Neutrophil (primary cell): Measurements from ENCODE around the gene ANTXR1.

ENCODE experiments used
- H3K27ac ChIP-seq: fragments of 200-600 bp; sonication (generic); 2 replicates; pipeline ENCODE4 v1.5.1; 2016; ENCODE audit warnings: mild to moderate bottlenecking, moderate library complexity
- H3K27me3 ChIP-seq: fragments of 200-600 bp; sonication (generic); 2 replicates; pipeline ENCODE4 v1.6.0; 2016; ENCODE audit warnings: mild to moderate bottlenecking
- H3K36me3 ChIP-seq: fragments of 200-600 bp; sonication (generic); 2 replicates; pipeline ENCODE4 v1.5.1; 2017
- H3K4me1 ChIP-seq, 2 experiments: fragments of 200-600 bp in 1 of 2; sonication (generic) in 1 of 2; 1 replicate in 1 of 2; 2 replicates in 1 of 2; pipeline versions ENCODE4 v1.5.1 to v1.6.1; 2013 to 2016; ENCODE audit warnings: low read depth in 1 of 2, low read length in 1 of 2, mild to moderate bottlenecking in 1 of 2, moderate library complexity in 1 of 2; ENCODE audit not compliant: control insufficient read depth in 1 of 2, insufficient read depth in 1 of 2
- H3K4me3 ChIP-seq, 2 experiments: fragments of 200-600 bp in 1 of 2; sonication (generic) in 1 of 2; 1 replicate in 1 of 2; 2 replicates in 1 of 2; pipeline ENCODE4 v1.5.1; 2013 to 2016; ENCODE audit warnings: low read depth in 1 of 2, low read length in 1 of 2, mild to moderate bottlenecking in 1 of 2, moderate library complexity in 1 of 2
- H3K9me3 ChIP-seq: fragments of 200-600 bp; sonication (generic); 2 replicates; pipeline ENCODE4 v1.5.1; 2016
- TF ChIP-seq, protein P1 (sequence below): fragments of 200-600 bp; sonication (generic); IDR thresholded peaks from 2 replicates; pipeline ENCODE4 v1.5.1; 2016; ENCODE audit warnings: antibody characterized with exemption

ANTXR1 gene

DNA sequence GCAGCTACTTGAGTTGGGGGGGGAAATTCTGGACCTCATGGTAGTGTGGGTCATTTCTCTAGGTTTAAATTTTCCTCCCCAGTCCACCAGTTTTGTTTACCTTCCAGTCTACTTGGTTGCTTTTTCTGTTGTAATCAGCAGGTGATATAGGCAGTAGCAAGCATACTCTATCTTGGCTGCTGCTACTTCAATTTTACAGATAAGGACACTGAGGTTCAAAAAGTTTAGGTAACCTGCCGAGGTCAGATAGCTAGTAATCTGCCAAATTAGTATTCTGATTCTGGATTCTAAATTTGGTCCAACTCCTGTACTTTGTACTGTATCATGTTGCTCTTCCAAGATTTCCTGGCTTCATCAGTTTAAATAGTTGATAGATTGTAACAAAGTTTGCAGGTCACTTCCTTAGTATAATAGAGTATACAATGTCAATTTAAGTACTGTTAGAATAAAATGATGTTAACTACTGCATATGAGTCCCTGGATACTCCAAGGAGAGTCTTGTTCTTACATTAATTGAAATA, 34.7 kb downstream of the ANTXR1 start:
- no peak overlapping the region for H3K4me3 ChIP-seq
- no peak overlapping the region for H3K27ac ChIP-seq
- H3K36me3 ChIP-seq = no peaks in the 10 kb centered on the region
- TF ChIP-seq, protein P1, sequence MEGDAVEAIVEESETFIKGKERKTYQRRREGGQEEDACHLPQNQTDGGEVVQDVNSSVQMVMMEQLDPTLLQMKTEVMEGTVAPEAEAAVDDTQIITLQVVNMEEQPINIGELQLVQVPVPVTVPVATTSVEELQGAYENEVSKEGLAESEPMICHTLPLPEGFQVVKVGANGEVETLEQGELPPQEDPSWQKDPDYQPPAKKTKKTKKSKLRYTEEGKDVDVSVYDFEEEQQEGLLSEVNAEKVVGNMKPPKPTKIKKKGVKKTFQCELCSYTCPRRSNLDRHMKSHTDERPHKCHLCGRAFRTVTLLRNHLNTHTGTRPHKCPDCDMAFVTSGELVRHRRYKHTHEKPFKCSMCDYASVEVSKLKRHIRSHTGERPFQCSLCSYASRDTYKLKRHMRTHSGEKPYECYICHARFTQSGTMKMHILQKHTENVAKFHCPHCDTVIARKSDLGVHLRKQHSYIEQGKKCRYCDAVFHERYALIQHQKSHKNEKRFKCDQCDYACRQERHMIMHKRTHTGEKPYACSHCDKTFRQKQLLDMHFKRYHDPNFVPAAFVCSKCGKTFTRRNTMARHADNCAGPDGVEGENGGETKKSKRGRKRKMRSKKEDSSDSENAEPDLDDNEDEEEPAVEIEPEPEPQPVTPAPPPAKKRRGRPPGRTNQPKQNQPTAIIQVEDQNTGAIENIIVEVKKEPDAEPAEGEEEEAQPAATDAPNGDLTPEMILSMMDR = no peak
- H3K9me3 ChIP-seq = no peaks in the 10 kb centered on the region
- no peaks in the 10 kb centered on the region for H3K27me3 ChIP-seq
- H3K4me1 ChIP-seq = peaks cover 11 to 18% of the 10 kb centered on the region in 2 experiments

DNA sequence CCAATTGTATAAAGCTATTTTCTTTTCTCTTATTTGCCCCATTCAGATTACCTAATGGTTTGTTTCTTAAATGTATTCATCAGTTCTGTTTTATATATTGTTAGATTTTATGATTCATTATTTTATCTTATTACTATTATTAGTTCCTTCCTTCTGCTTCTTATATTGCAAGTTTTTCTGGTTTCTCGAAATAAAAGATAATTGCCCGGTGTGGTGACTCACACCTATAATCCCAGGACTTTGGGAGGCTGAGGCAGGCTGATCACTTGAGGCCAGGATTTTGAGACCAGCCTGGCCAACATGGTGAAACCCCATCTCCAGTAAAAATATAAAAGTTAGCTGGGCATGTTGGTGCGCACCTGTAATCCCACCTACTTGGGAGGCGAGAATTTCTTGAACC, 37.8 kb downstream of the ANTXR1 start:
- Histone ChIP-seq H3K36me3 (no peaks in the 10 kb centered on the region), H3K27ac (no peak overlapping the region), H3K4me3 (no peak overlapping the region), H3K9me3 (no peaks in the 10 kb centered on the region), H3K27me3 (peaks cover 8% of the 10 kb centered on the region), H3K4me1 (no peaks in the 10 kb centered on the region)
- TF ChIP-seq, protein P1 = no peak

DNA sequence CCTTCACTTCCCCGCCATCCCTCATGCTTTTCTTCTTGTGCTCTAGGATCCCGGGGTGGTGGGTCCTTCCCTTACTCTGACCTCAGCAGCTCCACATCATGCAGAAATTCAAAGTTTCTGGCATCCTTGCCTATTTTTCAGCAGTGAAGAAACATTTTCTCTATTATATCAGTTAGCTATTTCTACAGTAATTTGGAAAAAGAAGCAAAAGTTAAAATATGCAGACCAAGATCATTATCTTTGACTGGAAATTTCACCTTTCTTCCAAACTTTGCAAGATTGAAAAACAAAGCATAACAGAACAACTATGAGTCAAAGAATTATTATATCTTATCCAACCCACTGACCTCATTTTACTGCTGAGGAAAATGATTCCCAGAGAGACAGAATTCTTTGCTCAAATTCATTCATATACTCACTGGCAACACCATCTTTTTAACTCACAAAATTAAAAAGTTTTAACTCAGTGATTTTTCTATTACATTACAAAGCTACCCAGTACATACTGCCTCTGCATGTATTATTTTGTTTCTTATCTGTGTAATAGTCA, 40.5 kb downstream of the ANTXR1 start:
- Histone ChIP-seq H3K4me1 (no peaks in the 10 kb centered on the region), H3K4me3 (no peak overlapping the region), H3K36me3 (no peaks in the 10 kb centered on the region), H3K9me3 (no peaks in the 10 kb centered on the region), H3K27me3 (peaks cover 8% of the 10 kb centered on the region), H3K27ac (no peak overlapping the region)
- TF ChIP-seq, protein P1 = no peak

DNA sequence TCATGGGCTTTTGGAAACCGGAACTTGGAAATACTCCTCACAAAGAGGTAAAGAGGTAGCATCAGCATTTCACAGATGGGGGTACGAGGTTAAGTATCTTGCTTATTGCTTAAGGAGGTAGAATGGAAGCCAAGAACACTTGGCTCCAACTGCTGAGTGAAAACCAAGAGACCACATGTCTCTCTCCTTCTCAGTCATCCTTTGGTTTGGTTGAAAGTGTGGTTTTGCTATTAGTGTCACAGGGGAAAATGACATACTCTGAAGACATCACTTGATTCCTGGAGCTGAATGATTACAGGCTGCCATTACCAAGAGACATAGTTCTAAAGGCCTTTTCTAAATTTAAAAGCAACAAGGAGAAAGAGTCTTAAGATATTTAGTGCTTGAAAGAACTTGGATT, 41.5 kb downstream of the ANTXR1 start:
- Histone ChIP-seq H3K4me3 (no peak overlapping the region), H3K27ac (no peak overlapping the region), H3K9me3 (no peaks in the 10 kb centered on the region), H3K27me3 (peaks cover 8% of the 10 kb centered on the region), H3K36me3 (no peaks in the 10 kb centered on the region), H3K4me1 (no peaks in the 10 kb centered on the region)
- TF ChIP-seq, protein P1 = no peak

DNA sequence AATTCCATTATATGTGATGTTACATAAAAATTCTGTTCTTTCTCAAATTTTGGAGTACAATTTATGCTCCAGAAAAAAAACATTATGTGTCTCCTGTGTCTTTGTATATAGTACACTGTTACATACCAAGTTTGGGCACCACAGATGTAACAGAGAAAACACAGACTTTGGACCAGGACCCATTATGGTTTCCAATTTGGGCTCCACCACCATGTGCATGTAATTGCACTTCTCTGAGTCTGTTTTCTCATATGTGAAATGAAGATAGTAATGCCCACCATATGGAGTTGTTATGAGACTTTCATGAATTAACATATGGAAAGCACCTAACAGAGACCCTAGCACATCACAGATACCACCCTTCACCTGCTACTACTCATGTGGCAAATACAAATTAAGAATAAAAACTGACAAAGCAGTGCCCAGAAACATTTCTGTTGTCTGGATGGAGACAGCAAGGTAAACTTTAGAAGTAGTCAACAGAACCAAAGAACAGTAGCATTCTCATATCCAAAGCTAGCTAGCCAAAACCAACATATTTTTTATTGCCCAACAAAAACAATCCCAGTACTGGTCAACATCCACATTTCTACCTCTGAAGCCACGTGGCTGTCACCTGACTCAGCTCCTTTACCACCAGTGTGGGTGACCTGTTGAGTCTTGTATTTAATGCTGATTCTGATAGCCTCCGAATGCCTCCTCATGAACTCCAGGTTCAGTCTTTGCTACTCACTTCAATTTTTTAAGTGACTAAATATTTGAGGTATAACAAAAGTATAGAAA, 42.9 kb downstream of the ANTXR1 start:
- no peaks in the 10 kb centered on the region for H3K4me1 ChIP-seq
- H3K9me3 ChIP-seq = no peaks in the 10 kb centered on the region
- no peaks in the 10 kb centered on the region for H3K36me3 ChIP-seq
- H3K27ac ChIP-seq = no peak overlapping the region
- TF ChIP-seq, protein P1 = no peak
- peaks cover 8% of the 10 kb centered on the region for H3K27me3 ChIP-seq
- H3K4me3 ChIP-seq = no peak overlapping the region
